ENCODE measurements around the gene WDR1. TPM values are rescaled to one million over a fixed set of nuclear protein-coding genes. Genes with fewer than 3 reads are reported as not detected.

WDR1 gene
- total and polyA plus RNA-seq, 2 donors (not counting 3 experiments of a cell fraction or from before 2014, with no cell fraction given) = 590 to 660 TPM

DNA sequence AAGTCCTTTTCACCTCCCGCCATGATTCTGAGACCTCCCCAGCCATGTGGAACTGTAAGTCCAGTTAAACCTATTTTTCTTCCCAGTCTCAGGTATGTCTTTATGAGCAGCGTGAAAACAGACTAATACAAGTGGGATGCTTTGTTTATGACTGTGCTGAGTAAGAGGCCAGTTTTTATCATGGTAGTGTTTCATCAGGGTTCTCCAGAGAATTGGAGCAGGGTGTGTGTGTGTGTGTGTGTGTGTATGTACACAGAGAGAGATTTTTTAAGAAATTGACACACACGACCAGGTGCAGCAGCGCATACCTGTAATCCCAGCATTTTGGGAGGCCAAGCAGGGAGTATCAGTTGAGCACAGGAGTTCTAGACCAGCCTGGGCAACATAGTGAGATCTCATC, 60.7 kb downstream of the WDR1 start:
- TF ChIP-seq JUN (IDR thresholded peaks at IDR 0.05; ENCODE audit: borderline replicate concordance, insufficient read depth, insufficient read length, low read depth) (no peak), POLR2A (IDR thresholded peaks at IDR 0.05; ENCODE audit: low read depth, low read length) (no peak), GATA2 (IDR thresholded peaks at IDR 0.05; ENCODE audit: insufficient read depth, insufficient read length, low read depth, low read length) (no peak), POLR2AphosphoS5 (IDR thresholded peaks at IDR 0.05; ENCODE audit: insufficient read depth, low read depth, low read length) (no peak), FOS (IDR thresholded peaks at IDR 0.05; ENCODE audit: borderline replicate concordance, insufficient read depth, low read length) (no peak), EZH2 (IDR thresholded peaks at IDR 0.05; ENCODE audit: borderline replicate concordance, low read depth, low read length, severe bottlenecking) (no peak), MYC (IDR thresholded peaks at IDR 0.05; ENCODE audit: low read depth, low read length) (no peak)
- TF ChIP-seq, protein P1, sequence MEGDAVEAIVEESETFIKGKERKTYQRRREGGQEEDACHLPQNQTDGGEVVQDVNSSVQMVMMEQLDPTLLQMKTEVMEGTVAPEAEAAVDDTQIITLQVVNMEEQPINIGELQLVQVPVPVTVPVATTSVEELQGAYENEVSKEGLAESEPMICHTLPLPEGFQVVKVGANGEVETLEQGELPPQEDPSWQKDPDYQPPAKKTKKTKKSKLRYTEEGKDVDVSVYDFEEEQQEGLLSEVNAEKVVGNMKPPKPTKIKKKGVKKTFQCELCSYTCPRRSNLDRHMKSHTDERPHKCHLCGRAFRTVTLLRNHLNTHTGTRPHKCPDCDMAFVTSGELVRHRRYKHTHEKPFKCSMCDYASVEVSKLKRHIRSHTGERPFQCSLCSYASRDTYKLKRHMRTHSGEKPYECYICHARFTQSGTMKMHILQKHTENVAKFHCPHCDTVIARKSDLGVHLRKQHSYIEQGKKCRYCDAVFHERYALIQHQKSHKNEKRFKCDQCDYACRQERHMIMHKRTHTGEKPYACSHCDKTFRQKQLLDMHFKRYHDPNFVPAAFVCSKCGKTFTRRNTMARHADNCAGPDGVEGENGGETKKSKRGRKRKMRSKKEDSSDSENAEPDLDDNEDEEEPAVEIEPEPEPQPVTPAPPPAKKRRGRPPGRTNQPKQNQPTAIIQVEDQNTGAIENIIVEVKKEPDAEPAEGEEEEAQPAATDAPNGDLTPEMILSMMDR (IDR thresholded peaks at IDR 0.05; ENCODE audit: extremely low read depth in 1 of 2, insufficient read depth in 1 of 2, low read depth in 1 of 2, low read length in 2 of 2) = no peak
- TF ChIP-seq, protein P2, sequence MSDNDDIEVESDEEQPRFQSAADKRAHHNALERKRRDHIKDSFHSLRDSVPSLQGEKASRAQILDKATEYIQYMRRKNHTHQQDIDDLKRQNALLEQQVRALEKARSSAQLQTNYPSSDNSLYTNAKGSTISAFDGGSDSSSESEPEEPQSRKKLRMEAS (IDR thresholded peaks at IDR 0.05; ENCODE audit: insufficient read depth, insufficient read length) = no peak
- dilution Hi-C loops (cut with MboI; ENCODE audit: extremely low pct_ligation_motif_present, low sequenced_read_pairs) = no loop called here
- H3K9me3 ChIP-seq (replicated peaks; ENCODE audit: control insufficient read depth, insufficient read depth, low read length) = no peaks in the 10 kb centered on the region
- DNase-seq (ENCODE audit: low read depth, low spot score) (no peak), FAIRE-seq (no peak)
- ChIA-PET POLR2A (no interaction called here), CTCF (no interaction called here)
- H2AFZ ChIP-seq (ENCODE audit: low read depth, low read length) = no peak overlapping the region
- H3K27me3 ChIP-seq (ENCODE audit: control insufficient read depth in 2 of 2, insufficient read depth in 2 of 2, low read length in 2 of 2) = no peaks in the 10 kb centered on the region
- no peak overlapping the region for H3K4me2 ChIP-seq (ENCODE audit: insufficient read depth, low read length)
- no peaks in the 10 kb centered on the region for H4K20me1 ChIP-seq (replicated peaks; ENCODE audit: control insufficient read depth, extremely low read depth, insufficient read depth, low read length)
- no peaks in the 10 kb centered on the region for H3K36me3 ChIP-seq (ENCODE audit: control insufficient read depth in 2 of 2, extremely low read depth in 1 of 2, insufficient read depth in 2 of 2, low read length in 2 of 2)
- no peak overlapping the region for H3K4me3 ChIP-seq (replicated peaks in 1 of 3; ENCODE audit: insufficient read depth in 1 of 3, low read depth in 1 of 3, low read length in 3 of 3)
- H3K27ac ChIP-seq (ENCODE audit: insufficient read depth, low read depth, low read length) = no peak overlapping the region
- BruUV-seq (replicated peaks) = no TSS peak
- H3K9me1 ChIP-seq (replicated peaks; ENCODE audit: control insufficient read depth, extremely low read depth, insufficient read depth, low read length) = no peaks in the 10 kb centered on the region
- H3K9ac ChIP-seq (replicated peaks; ENCODE audit: extremely low read depth, insufficient read depth, low read length) = no peak overlapping the region
- H3K4me1 ChIP-seq (ENCODE audit: control insufficient read depth, extremely low read depth, insufficient read depth, low read length) = peaks cover 6% of the 10 kb centered on the region
- no peaks in the 10 kb centered on the region for H3K79me2 ChIP-seq (ENCODE audit: control insufficient read depth, insufficient read depth, low read length)
- intact Hi-C loops (cut with micrococcal nuclease) = no loop called here
